ENCODE measurements around the gene IL12RB1. TPM values are rescaled to one million over a fixed set of nuclear protein-coding genes. Genes with fewer than 3 reads are reported as not detected.

Gene IL12RB1
- total RNA-seq, 1 experiment from 2014 or later: not detected

DNA sequence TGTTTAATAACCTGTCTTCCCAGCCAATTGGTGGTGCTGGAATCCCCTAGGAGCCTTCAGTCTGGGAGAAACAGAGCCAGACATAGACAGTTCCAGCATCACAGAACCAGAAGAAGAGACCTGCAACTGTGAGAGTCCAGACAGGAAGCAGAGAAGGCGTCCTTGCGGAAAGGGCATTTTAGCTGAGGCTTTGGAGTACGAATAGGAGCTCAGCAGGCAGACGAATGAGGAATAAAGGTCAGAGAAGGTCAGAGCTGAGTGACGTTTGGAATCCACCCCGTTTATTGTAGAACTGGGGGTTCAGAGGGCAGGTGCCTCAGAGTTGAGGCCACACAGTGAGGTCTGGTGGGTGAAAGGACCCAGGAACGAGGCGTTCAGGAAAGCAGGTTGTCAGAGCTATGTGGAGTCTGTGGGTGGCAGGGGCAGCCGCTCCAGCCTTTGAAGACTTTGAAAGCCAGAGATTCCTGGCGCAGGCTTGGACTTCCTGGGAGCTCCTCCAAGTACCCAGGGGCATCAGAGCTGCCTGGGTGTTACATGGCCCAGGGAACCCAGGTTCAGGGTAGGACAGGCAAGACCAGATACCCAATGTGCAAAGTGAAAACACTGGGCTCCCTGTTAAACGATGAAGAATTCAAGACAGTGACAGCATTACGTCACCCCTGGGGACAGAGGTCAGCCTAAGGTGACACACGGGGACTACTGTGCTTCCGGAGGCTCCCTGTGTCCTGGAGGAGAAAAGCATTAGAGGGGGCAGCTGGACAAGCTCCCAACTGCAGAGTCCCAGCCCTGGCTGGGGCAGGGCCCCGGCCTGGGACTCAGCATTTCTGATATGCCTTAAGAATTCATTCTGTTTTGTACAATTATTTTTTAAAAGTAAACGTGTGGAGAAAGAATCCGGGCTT, 73.3 kb downstream of the IL12RB1 start:
- DNase-seq (ENCODE audit: extremely low read depth, low read depth): no peak

GRCh38 chr19:18010149-18010548, 76.6 kb downstream of the IL12RB1 start:
- no peak for DNase-seq (ENCODE audit: extremely low read depth, low read depth)

DNA sequence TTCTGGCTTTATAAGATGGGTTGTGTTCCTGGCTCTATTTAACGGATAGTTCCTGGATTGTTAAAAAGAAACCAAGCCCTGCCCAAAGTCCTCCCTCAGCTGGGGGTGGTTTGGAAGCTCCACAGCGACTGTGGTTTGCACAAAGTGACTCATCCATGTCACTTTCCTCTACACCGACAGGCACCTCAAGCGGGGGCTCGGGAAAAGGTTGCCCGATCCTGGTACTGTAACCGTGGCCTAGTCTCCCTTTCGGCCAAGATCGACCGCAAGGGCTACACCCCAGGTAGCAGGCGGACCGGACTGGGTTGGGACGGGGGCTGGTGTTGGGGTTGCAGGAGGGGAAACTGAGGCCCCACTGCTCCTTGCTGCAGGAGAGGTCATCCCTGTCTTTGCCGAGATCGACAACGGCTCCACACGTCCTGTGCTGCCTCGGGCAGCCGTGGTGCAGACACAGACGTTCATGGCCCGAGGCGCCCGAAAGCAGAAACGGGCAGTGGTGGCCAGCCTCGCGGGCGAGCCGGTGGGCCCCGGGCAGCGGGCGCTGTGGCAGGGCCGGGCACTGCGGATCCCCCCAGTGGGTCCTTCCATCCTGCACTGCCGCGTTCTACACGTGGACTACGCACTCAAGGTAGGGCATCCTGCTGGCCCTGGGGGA, 77.2 kb downstream of the IL12RB1 start:
- DNase-seq (ENCODE audit: extremely low read depth, low read depth): no peak

Other genes starting within 250 kb of the IL12RB1 start
- 1.1 and 1.4 TPM in 2 replicates for gene JAK3, start 239.0 kb downstream of the IL12RB1 start, total RNA-seq (2014; rRNA removed; shearing (Covaris generic))
- 1,987 and 2,181 TPM in 2 replicates for gene RPL18A, start 227.0 kb downstream of the IL12RB1 start, total RNA-seq (2014; rRNA removed; shearing (Covaris generic))
- gene SLC5A5, start 215.0 kb downstream of the IL12RB1 start, total RNA-seq (2014; rRNA removed; shearing (Covaris generic)): 0.02 TPM in 1 of 2 replicates, not detected in the other
- gene CCDC124, start 153.9 kb downstream of the IL12RB1 start, total RNA-seq (2014; rRNA removed; shearing (Covaris generic)): 32.3 and 45.4 TPM in 2 replicates
- 0.10 TPM in 1 of 2 replicates, not detected in the other for gene KCNN1, start 119.8 kb downstream of the IL12RB1 start, total RNA-seq (2014; rRNA removed; shearing (Covaris generic))
- 94.3 and 95.4 TPM in 2 replicates for gene ARRDC2, start 78.8 kb downstream of the IL12RB1 start, total RNA-seq (2014; rRNA removed; shearing (Covaris generic))
- gene MAST3, start 10.8 kb upstream of the IL12RB1 start, total RNA-seq (2014; rRNA removed; shearing (Covaris generic)): 2.1 and 3.0 TPM in 2 replicates
- gene PIK3R2, start 66.2 kb upstream of the IL12RB1 start, total RNA-seq (2014; rRNA removed; shearing (Covaris generic)): 7.7 and 11.9 TPM in 2 replicates
- gene IFI30, start 86.9 kb upstream of the IL12RB1 start, total RNA-seq (2014; rRNA removed; shearing (Covaris generic)): 14.8 and 16.6 TPM in 2 replicates
- 7.6 and 8.1 TPM in 2 replicates for gene MPV17L2, start 106.3 kb upstream of the IL12RB1 start, total RNA-seq (2014; rRNA removed; shearing (Covaris generic))
- 0.84 and 1.4 TPM in 2 replicates for gene RAB3A, start 117.1 kb upstream of the IL12RB1 start, total RNA-seq (2014; rRNA removed; shearing (Covaris generic))
- 0.10 and 0.20 TPM in 2 replicates for gene PDE4C, start 139.5 kb upstream of the IL12RB1 start, total RNA-seq (2014; rRNA removed; shearing (Covaris generic))
- 0.20 and 0.32 TPM in 2 replicates for gene IQCN, start 187.5 kb upstream of the IL12RB1 start, total RNA-seq (2014; rRNA removed; shearing (Covaris generic))
- 37.7 and 56.6 TPM in 2 replicates for gene JUND, start 194.7 kb upstream of the IL12RB1 start, total RNA-seq (2014; rRNA removed; shearing (Covaris generic))
- 207 and 261 TPM in 2 replicates for gene LSM4, start 236.1 kb upstream of the IL12RB1 start, total RNA-seq (2014; rRNA removed; shearing (Covaris generic))